ENCODE data around the gene STX17.

The STX17 gene

GRCh38 chr9:99911600-99911999 lies 5.1 kb downstream of the STX17 start:
- no peak for DNase-seq

- no peak for DNase-seq
Observed at GRCh38 chr9:99916650-99917049, 10.2 kb downstream of the STX17 start.

GRCh38 chr9:99918134-99918533 lies 11.7 kb downstream of the STX17 start:
- no peak for DNase-seq

GRCh38 chr9:99919930-99920329 lies 13.5 kb downstream of the STX17 start:
- no peak for DNase-seq

GRCh38 chr9:99921875-99922710 lies 15.6 kb downstream of the STX17 start:
- DNase-seq, result no peak

- DNase-seq, result no peak
Observed at GRCh38 chr9:99922711-99923030, 16.2 kb downstream of the STX17 start.

GRCh38 chr9:99925541-99925940 lies 19.1 kb downstream of the STX17 start:
- no peak for DNase-seq

GRCh38 chr9:99929652-99930051 lies 23.2 kb downstream of the STX17 start:
- DNase-seq, result no peak

GRCh38 chr9:99931155-99931840 lies 24.8 kb downstream of the STX17 start:
- no peak for DNase-seq

GRCh38 chr9:99936947-99937587 lies 30.6 kb downstream of the STX17 start:
- no peak for DNase-seq

GRCh38 chr9:99947395-99947794 lies 40.9 kb downstream of the STX17 start:
- DNase-seq, result no peak

- DNase-seq, result no peak
Observed at GRCh38 chr9:99948482-99948881, 42.0 kb downstream of the STX17 start.

GRCh38 chr9:99948896-99949295 lies 42.4 kb downstream of the STX17 start:
- no peak for DNase-seq

- DNase-seq, result no peak
Observed at GRCh38 chr9:99953861-99954507, 47.5 kb downstream of the STX17 start.

- DNase-seq, result no peak
Observed at GRCh38 chr9:99954819-99955218, 48.4 kb downstream of the STX17 start.

- DNase-seq, result no peak
Observed at GRCh38 chr9:99955606-99956005, 49.2 kb downstream of the STX17 start.

GRCh38 chr9:99962680-99963261 lies 56.3 kb downstream of the STX17 start:
- no peak for DNase-seq

- DNase-seq, result no peak
Observed at GRCh38 chr9:99964336-99964735, 57.9 kb downstream of the STX17 start.

GRCh38 chr9:99966001-99966400 lies 59.5 kb downstream of the STX17 start:
- no peak for DNase-seq

- no peak for DNase-seq
Observed at GRCh38 chr9:99966716-99967115, 60.3 kb downstream of the STX17 start.

GRCh38 chr9:99967457-99967856 lies 61.0 kb downstream of the STX17 start:
- DNase-seq, result no peak

- DNase-seq, result no peak
Observed at GRCh38 chr9:99970481-99970880, 64.0 kb downstream of the STX17 start.

GRCh38 chr9:99971410-99971809 lies 65.0 kb downstream of the STX17 start:
- DNase-seq, result no peak
